Panc1 (cell line): Measurements from ENCODE around the gene GOLT1B. TPM values are rescaled to one million over a fixed set of nuclear protein-coding genes. Genes with fewer than 3 reads are reported as not detected.

Source experiments
- ATAC-seq: fragments of 200-7000 bp; cut with Tn5 transposase; 2 replicates; pipeline ENCODE4 v1.9.1; 2020; ENCODE audit warnings: mild to moderate bottlenecking, moderate library complexity
- BruUV-seq: library from RNA; stranded (reverse); fragments of 400-500 nt; replicated peaks from 2 replicates; lab custom pipeline; 2021; lab: Mats Ljungman, UMichigan
- CTCF ChIA-PET: fragments of 300-600 bp; sonication (Branson Sonifier 250); formaldehyde crosslinking; loops from one replicate; lab custom pipeline; 2022; ENCODE audit warnings: antibody characterized with exemption; lab: Charles Lee
- POLR2A ChIA-PET: fragments of 300-600 bp; sonication (Branson Sonifier 250); formaldehyde crosslinking; loops from one replicate; lab custom pipeline; 2022; ENCODE audit warnings: antibody characterized with exemption; lab: Charles Lee
- DNase-seq: peaks from one replicate; pipeline ENCODE4 v3.0.0-alpha.2; 2010; ENCODE audit warnings: low read depth, low spot score
- H3K27ac ChIP-seq: 2 replicates; pipeline ENCODE4 v1.5.1; 2011; ENCODE audit warnings: mild to moderate bottlenecking, low read length, inconsistent platforms
- H3K27me3 ChIP-seq: fragments of 200-500 bp; sonication (Bioruptor generic); 2 replicates; pipeline ENCODE4 v1.6.0; 2014; ENCODE audit warnings: low read length, inconsistent platforms; ENCODE audit not compliant: control insufficient read depth, insufficient read depth
- H3K36me3 ChIP-seq: fragments of 200-500 bp; sonication (Bioruptor generic); 2 replicates; pipeline ENCODE4 v1.5.1; 2014; ENCODE audit warnings: inconsistent platforms, mild to moderate bottlenecking, low read length, moderate library complexity; ENCODE audit not compliant: control insufficient read depth, insufficient read depth
- H3K4me1 ChIP-seq: 2 replicates; pipeline ENCODE4 v1.5.1; 2011; ENCODE audit warnings: inconsistent platforms, mild to moderate bottlenecking, low read length, moderate library complexity; ENCODE audit not compliant: control insufficient read depth, insufficient read depth
- H3K4me3 ChIP-seq, 2 experiments: 2 replicates each; pipeline ENCODE4 v1.5.1; 2011 to 2012; ENCODE audit warnings: low read depth in 2 of 2, low read length in 2 of 2, mild to moderate bottlenecking in 2 of 2, inconsistent platforms in 1 of 2, moderate library complexity in 1 of 2
- H3K9me3 ChIP-seq: fragments of 200-500 bp; sonication (Bioruptor generic); 2 replicates; pipeline ENCODE4 v1.5.1; 2014; ENCODE audit warnings: low read depth, mild to moderate bottlenecking, inconsistent platforms, low read length, moderate library complexity; ENCODE audit not compliant: control insufficient read depth, insufficient read depth
- POLR2AphosphoS5 ChIP-seq: IDR thresholded peaks from 2 replicates; pipeline ENCODE4 v1.6.1; 2012; ENCODE audit warnings: mild to moderate bottlenecking, low read depth, low read length, moderate library complexity
- REST ChIP-seq, 2 experiments: IDR thresholded peaks; 2 replicates each; pipeline ENCODE4 v1.6.1; 2011 to 2012; ENCODE audit warnings: low read depth in 2 of 2, control low read depth in 1 of 2, low read length in 1 of 2, mild to moderate bottlenecking in 1 of 2, moderate library complexity in 1 of 2; ENCODE audit not compliant: insufficient read depth in 1 of 2
- SIN3A ChIP-seq: IDR thresholded peaks from 2 replicates; pipeline ENCODE4 v1.6.1; 2012; ENCODE audit warnings: low read depth, mild to moderate bottlenecking, low read length, moderate library complexity, borderline replicate concordance; ENCODE audit not compliant: insufficient read depth
- TCF7L2 ChIP-seq: IDR thresholded peaks from 2 replicates; pipeline ENCODE4 v1.6.1; 2011; ENCODE audit warnings: mild to moderate bottlenecking, low read depth, low read length, inconsistent platforms
- in situ Hi-C: cut with HindIII; loops from 2 replicates; pipeline ENCODE4 v1.10.0; 2016; ENCODE audit warnings: low sequenced_read_pairs, low pct_unique_long_range_greater_than_20kb
- intact Hi-C: fragments of 100-400 bp; cut with micrococcal nuclease; formaldehyde crosslinking; loops from one replicate; pipeline ENCODE4 v1.10.0; 2022; ENCODE audit not compliant: unreplicated experiment
- total RNA-seq: library from RNA; stranded (reverse); gene quantifications from one replicate; pipeline ENCODE4 v1.2.1, GENCODE V29; 2021; ENCODE audit not compliant: unreplicated experiment
- TF ChIP-seq, protein P1 (sequence below): fragments of 450-650 bp; IDR thresholded peaks from 2 replicates; pipeline ENCODE4 v1.5.1; 2017; ENCODE audit warnings: mild to moderate bottlenecking

GOLT1B gene
- total RNA-seq, 1 experiment from 2014 or later: 40.8 TPM

DNA sequence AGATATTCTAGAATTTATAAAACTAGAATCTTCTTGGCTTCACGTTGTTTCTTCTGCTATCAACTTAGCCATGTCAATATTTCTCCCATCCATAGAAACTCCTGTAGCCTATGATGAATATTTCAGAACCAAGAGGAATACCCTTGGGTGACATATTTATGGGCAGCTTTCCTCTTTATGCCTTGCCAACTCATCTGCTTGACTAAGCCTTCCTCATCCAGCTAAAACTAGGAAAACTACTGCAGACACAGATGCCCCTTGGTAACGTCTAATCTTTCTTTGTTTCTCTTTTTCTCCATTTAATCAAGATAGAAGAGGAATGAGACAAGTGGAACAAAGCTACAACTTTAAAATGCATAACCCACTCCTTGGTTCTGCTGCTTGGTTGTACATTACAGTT lies 6.3 kb downstream of the GOLT1B start:
- in situ Hi-C loops: no loop called here
- ChIA-PET POLR2A (no interaction called here), CTCF (no interaction called here)
- H3K4me3 ChIP-seq: no peak overlapping the region
- BruUV-seq: no TSS peak
- TF ChIP-seq REST (IDR thresholded peaks at IDR 0.05; ENCODE audit: insufficient read depth in 1 of 2, low read depth in 2 of 2, low read length in 1 of 2) (no peak), TCF7L2 (no peak), SIN3A (no peak), POLR2AphosphoS5 (no peak)
- TF ChIP-seq, protein P1, sequence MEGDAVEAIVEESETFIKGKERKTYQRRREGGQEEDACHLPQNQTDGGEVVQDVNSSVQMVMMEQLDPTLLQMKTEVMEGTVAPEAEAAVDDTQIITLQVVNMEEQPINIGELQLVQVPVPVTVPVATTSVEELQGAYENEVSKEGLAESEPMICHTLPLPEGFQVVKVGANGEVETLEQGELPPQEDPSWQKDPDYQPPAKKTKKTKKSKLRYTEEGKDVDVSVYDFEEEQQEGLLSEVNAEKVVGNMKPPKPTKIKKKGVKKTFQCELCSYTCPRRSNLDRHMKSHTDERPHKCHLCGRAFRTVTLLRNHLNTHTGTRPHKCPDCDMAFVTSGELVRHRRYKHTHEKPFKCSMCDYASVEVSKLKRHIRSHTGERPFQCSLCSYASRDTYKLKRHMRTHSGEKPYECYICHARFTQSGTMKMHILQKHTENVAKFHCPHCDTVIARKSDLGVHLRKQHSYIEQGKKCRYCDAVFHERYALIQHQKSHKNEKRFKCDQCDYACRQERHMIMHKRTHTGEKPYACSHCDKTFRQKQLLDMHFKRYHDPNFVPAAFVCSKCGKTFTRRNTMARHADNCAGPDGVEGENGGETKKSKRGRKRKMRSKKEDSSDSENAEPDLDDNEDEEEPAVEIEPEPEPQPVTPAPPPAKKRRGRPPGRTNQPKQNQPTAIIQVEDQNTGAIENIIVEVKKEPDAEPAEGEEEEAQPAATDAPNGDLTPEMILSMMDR: no peak
- H3K9me3 ChIP-seq: no peaks in the 10 kb centered on the region
- ATAC-seq (no peak), DNase-seq (no peak)
- no peak overlapping the region for H3K27ac ChIP-seq
- no peaks in the 10 kb centered on the region for H3K27me3 ChIP-seq
- H3K36me3 ChIP-seq: peaks cover 3% of the 10 kb centered on the region; the same call in 1 of the 2 replicates
- peaks cover 7% of the 10 kb centered on the region; the same call in 1 of the 2 replicates for H3K4me1 ChIP-seq
- intact Hi-C loops: no loop called here

DNA sequence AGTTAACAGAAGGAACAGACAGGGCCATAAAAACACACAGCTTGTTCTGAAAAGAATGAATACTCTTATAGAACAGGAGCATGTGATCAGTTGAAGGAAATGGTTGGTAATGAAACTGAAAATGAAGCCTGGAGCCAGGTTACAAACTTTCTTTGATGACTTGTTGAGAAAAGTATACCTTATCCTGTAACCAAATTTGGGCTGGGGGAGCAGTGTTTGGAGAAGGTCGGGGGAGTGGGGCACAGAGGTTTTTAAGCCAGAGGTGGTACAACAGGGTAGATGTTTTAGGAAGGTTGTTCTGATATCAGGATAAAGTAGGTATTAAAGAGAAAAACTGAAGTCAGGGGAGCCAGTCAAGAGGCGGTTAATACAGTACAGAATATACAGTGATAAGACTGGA lies 8.2 kb downstream of the GOLT1B start:
- in situ Hi-C loops (no loop called here), intact Hi-C loops (no loop called here)
- Histone ChIP-seq H3K27me3 (no peaks in the 10 kb centered on the region), H3K9me3 (no peaks in the 10 kb centered on the region), H3K27ac (no peak overlapping the region), H3K4me3 (no peak overlapping the region), H3K4me1 (no peaks in the 10 kb centered on the region), H3K36me3 (peaks cover 4% of the 10 kb centered on the region; the same call in 1 of the 2 replicates)
- no TSS peak for BruUV-seq
- DNase-seq (no peak), ATAC-seq (no peak)
- POLR2A ChIA-PET: no interaction called here
- TF ChIP-seq, protein P1: no peak
- CTCF ChIA-PET: no interaction called here

DNA sequence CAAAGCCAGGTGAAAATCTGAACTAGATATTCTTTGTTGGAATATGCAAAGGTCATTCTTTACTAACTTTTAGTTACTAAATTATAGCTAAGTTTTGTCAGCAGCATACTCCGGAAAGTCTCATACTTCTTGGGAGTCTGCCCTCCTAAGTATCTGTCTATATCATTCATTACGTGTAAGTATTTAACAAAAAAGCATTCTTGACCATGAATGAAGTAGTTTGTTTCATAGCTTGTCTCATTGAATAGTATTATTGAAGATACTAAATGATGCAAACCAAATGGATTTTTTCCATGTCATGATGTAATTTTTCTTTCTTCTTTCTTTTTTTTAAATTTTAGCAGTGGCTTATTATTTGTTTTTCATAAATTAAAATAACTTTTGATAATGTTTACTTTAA lies 14.7 kb downstream of the GOLT1B start:
- ATAC-seq (no peak), DNase-seq (no peak)
- in situ Hi-C loops: no loop called here
- no peaks in the 10 kb centered on the region for H3K27me3 ChIP-seq
- H3K9me3 ChIP-seq: no peaks in the 10 kb centered on the region
- H3K36me3 ChIP-seq: peaks cover 9% of the 10 kb centered on the region
- CTCF ChIA-PET: no interaction called here
- POLR2A ChIA-PET: no interaction called here
- no peak overlapping the region for H3K4me3 ChIP-seq
- H3K4me1 ChIP-seq: no peaks in the 10 kb centered on the region
- H3K27ac ChIP-seq: no peak overlapping the region
- TF ChIP-seq TCF7L2 (no peak), SIN3A (no peak), POLR2AphosphoS5 (no peak)
- TF ChIP-seq, protein P1: no peak
- intact Hi-C loops: no loop called here
- no TSS peak for BruUV-seq
